GM10248 (cell line): ENCODE data around the gene NACC2.

Experiments used
- CTCF ChIA-PET: fragments of 300-600 bp; sonication (Branson Sonifier 250); formaldehyde crosslinking; extraction: SDS; loops from one replicate; lab custom pipeline; 2021; ENCODE audit warnings: antibody characterized with exemption; lab: Yijun Ruan, JAX
- POLR2A ChIA-PET: fragments of 350-650 bp; sonication (Branson Sonifier 250); formaldehyde crosslinking; extraction: SDS; loops from one replicate; lab custom pipeline; 2020; ENCODE audit warnings: antibody characterized with exemption; lab: Yijun Ruan, JAX
- DNase-seq: peaks from one replicate; pipeline ENCODE4 v3.0.0; 2012; ENCODE audit errors: extremely low spot score
- TF ChIP-seq, protein P1 (sequence below): IDR thresholded peaks from 2 replicates; pipeline ENCODE4 v1.5.1; 2012; ENCODE audit warnings: mild to moderate bottlenecking, low read depth; ENCODE audit errors: extremely low read depth, missing control alignments, control extremely low read depth

The NACC2 gene

DNA sequence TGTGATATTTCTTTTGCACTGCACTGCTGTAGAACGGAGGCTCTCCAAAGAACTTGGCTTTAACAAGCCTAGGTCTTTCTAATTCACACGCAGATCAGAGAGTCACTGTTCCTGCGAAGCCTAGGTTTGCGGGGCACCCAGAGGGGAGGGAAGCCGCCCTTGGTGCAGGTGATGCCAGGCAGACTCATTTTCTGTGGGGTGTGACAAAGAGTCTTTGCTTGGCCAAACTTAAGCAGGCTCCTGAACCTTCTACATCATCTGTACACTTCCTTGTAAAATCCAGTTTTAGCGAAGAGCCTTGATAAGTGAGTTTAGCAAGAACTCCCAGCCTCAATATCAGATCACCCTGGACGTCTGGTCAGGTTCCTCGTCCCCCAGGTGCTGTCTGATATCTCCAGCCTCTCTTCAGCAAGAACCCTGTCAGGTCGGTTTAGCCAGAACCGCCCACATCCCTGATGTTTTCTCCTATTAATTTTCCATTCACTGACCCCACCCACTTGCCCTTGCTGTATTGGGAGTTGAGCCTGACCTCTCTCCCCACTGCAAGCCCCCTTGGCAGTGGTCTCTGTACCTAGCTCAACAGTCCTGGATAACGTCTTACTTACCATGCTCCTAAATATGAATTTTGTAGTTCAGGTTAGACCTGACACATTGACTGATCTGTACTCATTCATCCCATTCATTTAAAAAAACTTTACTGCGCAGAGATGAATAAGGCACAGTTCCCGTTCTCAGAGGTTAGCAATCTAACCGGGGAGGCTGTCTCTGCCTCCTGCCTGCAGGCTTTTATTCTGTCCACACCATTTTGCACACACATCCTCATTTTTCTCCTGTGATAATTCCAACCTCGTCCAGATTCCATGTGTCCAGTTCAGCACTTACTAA, 133.0 kb downstream of the NACC2 start:
- CTCF ChIA-PET = interaction anchor here (1.0 kb wide), 1 partner anchor 160 kb away, joined by 5 read pairs; no protein-coding TSS in a partner anchor

DNA sequence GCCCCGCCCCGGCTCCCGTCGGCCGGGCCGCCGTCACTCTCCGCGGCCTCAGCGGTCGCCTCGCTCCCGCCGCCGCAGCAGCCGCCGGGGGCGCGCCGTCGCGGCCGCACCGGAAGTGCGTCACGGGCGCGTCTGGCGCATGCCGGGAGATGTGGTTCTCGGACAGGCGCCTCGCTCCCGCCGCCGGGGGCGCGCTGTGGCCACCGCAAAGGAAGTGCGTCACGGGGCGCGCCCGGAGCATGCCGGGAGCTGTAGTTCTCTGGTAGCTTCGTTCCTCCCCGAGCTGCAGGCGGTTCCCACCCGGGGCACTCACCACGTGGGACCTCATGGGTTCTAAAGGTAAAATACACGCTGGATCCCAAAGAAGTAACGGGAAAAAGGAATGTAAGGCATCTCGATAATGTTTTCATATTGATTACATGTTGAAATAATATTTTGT, 133.8 kb downstream of the NACC2 start, which contains the start of gene UBAC1:
Gene UBAC1 (minus strand): TSS at position 97 of the 439 bp plus-strand sequence. CDS start 211 bp downstream, outside the sequence.
- TF ChIP-seq, protein P1, sequence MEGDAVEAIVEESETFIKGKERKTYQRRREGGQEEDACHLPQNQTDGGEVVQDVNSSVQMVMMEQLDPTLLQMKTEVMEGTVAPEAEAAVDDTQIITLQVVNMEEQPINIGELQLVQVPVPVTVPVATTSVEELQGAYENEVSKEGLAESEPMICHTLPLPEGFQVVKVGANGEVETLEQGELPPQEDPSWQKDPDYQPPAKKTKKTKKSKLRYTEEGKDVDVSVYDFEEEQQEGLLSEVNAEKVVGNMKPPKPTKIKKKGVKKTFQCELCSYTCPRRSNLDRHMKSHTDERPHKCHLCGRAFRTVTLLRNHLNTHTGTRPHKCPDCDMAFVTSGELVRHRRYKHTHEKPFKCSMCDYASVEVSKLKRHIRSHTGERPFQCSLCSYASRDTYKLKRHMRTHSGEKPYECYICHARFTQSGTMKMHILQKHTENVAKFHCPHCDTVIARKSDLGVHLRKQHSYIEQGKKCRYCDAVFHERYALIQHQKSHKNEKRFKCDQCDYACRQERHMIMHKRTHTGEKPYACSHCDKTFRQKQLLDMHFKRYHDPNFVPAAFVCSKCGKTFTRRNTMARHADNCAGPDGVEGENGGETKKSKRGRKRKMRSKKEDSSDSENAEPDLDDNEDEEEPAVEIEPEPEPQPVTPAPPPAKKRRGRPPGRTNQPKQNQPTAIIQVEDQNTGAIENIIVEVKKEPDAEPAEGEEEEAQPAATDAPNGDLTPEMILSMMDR = no peak
- ChIA-PET CTCF (interaction anchor here (1.0 to 1.3 kb wide), 3 partner anchors 9 to 161 kb away, joined by 4 to 5 read pairs (median 4); no protein-coding TSS in a partner anchor), POLR2A (interaction anchor here (0.5 kb wide), 1 partner anchor 38 kb away, joined by 3 read pairs; no protein-coding TSS in a partner anchor)
- peak; percentile 100 for DNase-seq

More for the DNA sequence above, 133.0 kb downstream of the NACC2 start:
- POLR2A ChIA-PET = no interaction called here
- no peak for DNase-seq
- TF ChIP-seq, protein P1 = no peak

DNA sequence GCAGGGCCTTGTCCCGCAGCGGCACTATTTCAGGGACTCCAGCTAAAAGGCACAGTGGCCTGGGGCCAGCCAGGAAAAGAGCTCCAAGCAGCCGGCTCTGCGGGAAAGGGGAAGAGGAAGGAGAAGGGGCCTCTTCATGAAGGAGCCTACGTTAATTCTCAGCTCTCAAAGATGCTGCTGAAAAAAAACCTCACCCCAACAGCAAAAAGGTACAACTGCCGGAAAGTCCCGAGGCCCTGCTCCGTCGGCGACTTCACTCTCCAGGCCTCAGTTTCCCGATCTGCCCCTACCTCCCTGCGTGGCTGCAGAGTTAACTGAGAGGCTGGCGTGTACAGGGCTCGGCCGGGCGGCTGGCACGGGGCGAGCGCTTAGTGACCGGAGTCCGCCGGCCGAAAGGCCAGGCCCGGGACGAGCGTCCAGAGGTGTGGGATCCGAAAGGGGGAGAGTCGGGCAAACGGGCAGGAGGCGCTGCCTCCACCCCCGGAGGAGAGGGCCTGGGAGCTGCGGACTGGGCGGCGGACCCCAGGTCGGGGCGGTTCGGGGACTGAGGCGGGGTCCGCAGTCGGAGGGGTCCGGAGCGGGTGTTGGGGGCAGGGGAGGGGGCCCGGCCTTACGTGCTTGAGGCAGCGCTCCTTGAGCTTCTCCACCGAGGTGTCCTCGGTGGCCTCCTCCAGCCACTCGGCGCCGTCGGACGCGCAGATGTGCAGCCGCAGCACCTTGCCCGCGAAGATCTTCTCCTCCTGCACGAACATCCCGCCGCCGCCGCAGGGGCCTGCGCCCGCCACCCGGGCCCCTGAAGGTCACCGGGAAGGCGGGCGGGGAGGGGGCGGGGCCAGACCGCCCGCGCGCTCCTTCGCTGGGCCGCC, 134.4 kb downstream of the NACC2 start:
- CTCF ChIA-PET = interaction anchor here (0.7 to 2.9 kb wide), 5 partner anchors 7 to 162 kb away, joined by 3 to 14 read pairs (median 4); no protein-coding TSS in a partner anchor
- no peak for DNase-seq
- TF ChIP-seq, protein P1 = no peak
- POLR2A ChIA-PET = interaction anchor here (0.5 kb wide), 1 partner anchor 37 kb away, joined by 3 read pairs; no protein-coding TSS in a partner anchor

DNA sequence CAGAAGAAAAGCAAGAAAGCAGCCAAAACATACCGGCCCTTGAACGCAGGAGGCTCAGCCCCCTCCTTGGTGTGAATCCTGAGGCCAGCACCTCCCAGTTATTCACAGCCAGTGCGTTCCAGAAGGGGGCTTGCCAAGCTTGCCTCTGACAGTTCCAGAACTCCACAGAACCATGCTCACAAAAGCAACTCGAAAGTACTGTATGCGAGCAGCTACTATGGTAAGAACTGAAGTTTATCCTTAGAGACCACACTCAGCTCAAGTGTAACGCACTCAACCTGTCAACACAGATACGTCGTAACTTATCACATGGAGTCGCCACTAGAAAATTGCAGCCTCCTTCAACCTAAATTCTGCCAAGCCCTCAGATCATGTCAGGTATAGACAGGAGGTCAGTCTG, 135.3 kb downstream of the NACC2 start:
- ChIA-PET POLR2A (no interaction called here), CTCF (interaction anchor here (0.7 to 2.9 kb wide), 3 partner anchors 8 to 137 kb away, joined by 3 to 14 read pairs (median 3); no protein-coding TSS in a partner anchor)
- TF ChIP-seq, protein P1 = no peak
- no peak for DNase-seq

DNA sequence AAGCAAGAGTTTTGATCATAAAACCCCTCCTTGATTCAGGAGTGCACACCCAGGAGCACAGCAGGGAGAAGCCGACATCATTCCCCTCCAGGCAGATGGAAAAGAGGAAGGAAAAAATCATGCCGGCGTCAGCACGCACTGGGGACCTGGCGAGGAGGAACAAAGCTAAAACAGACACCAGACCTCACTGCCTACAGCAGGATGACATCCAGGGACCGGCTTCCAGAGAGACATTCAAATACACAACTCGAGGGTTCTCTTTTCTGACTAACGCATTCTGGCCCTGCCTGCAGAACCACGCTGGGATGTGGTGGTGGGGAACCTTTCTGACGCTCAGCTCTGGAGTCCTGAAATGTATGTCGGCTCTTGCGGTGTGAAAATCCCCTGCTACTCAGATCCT, 136.6 kb downstream of the NACC2 start:
- TF ChIP-seq, protein P1 = no peak
- ChIA-PET CTCF (interaction anchor here (0.8 to 2.9 kb wide), 2 partner anchors 9 to 164 kb away, joined by 3 to 14 read pairs; no protein-coding TSS in a partner anchor), POLR2A (no interaction called here)
- no peak for DNase-seq

DNA sequence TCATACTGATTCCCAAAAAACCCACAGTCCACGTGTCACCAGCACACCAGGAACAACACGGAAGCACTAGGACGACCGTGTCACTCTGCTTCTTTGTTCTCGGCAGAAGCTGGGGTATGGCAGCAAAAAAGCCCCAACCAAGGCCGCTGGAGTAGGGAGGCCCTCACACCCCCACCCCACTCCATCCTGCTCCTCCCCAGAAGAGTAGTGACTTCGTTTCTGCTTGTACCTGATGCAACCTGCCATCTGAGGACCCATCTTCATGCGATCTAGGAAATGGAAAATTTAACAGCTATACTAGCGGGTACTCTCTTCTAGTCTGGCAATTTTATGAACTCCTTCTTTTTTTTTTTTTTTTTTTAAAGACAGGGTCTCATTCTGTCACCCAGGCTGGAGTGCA, 137.7 kb downstream of the NACC2 start:
- TF ChIP-seq, protein P1 = no peak
- DNase-seq = no peak
- ChIA-PET POLR2A (no interaction called here), CTCF (interaction anchor here (0.7 kb wide), 1 partner anchor 10 kb away, joined by 4 read pairs; no protein-coding TSS in a partner anchor)
